IMR-90 (cell line): ENCODE results near the gene PYROXD2. TPM values are rescaled to one million over a fixed set of nuclear protein-coding genes. Genes with fewer than 3 reads are reported as not detected.

Experiments used
- ATAC-seq: fragments of 200-7000 bp; cut with Tn5 transposase; 2 replicates; pipeline ENCODE4 v1.9.1; 2020; ENCODE audit warnings: low read depth, mild to moderate bottlenecking, moderate library complexity
- BruUV-seq: library from RNA; stranded (reverse); fragments of 400-500 nt; replicated peaks from 2 replicates; lab custom pipeline; 2021; lab: Mats Ljungman, UMichigan
- CTCF ChIA-PET: fragments of 300-600 bp; formaldehyde crosslinking; extraction: SDS; loops from one replicate; lab custom pipeline; 2021; ENCODE audit warnings: antibody characterized with exemption; lab: Yijun Ruan, JAX
- POLR2A ChIA-PET: fragments of 300-600 bp; sonication (Branson Sonifier 250); formaldehyde crosslinking; loops from one replicate; lab custom pipeline; 2022; ENCODE audit warnings: antibody characterized with exemption; ENCODE audit not compliant: unreplicated experiment; lab: Charles Lee
- DNase-seq: peaks from one replicate; pipeline ENCODE4 v3.0.0; 2013
- H2AFZ ChIP-seq: replicated peaks from 2 replicates; pipeline ENCODE3; 2013; ENCODE audit warnings: low read length, mild to moderate bottlenecking; ENCODE audit not compliant: poor library complexity
- H2AK5ac ChIP-seq: 2 replicates; pipeline ENCODE4 v1.6.1; 2013; ENCODE audit warnings: low read depth, low read length, inconsistent platforms
- H2AK9ac ChIP-seq: replicated peaks from 2 replicates; pipeline ENCODE3; 2013; ENCODE audit warnings: mild to moderate bottlenecking, low read depth, low read length, moderate library complexity; ENCODE audit not compliant: poor library complexity
- H2BK120ac ChIP-seq: 2 replicates; pipeline ENCODE4 v1.6.1; 2013; ENCODE audit warnings: low read depth, low read length, inconsistent platforms
- H2BK15ac ChIP-seq: 3 replicates; pipeline ENCODE4 v1.6.1; 2013; ENCODE audit warnings: low read depth, low read length, inconsistent platforms
- H2BK20ac ChIP-seq: 2 replicates; pipeline ENCODE4 v1.6.1; 2013; ENCODE audit warnings: low read depth, mild to moderate bottlenecking, inconsistent platforms, low read length, moderate library complexity
- H2BK5ac ChIP-seq: 2 replicates; pipeline ENCODE4 v1.6.1; 2013; ENCODE audit warnings: mild to moderate bottlenecking, low read depth, low read length, inconsistent platforms; ENCODE audit not compliant: poor library complexity, severe bottlenecking
- H3K14ac ChIP-seq: replicated peaks from 2 replicates; pipeline ENCODE4 v1.6.1; 2013; ENCODE audit warnings: low read depth, low read length, inconsistent platforms
- H3K18ac ChIP-seq: 2 replicates; pipeline ENCODE4 v1.6.1; 2013; ENCODE audit warnings: low read depth, low read length, control low read depth
- H3K23ac ChIP-seq: 2 replicates; pipeline ENCODE4 v1.6.1; 2013; ENCODE audit warnings: low read depth, low read length, inconsistent platforms
- H3K27ac ChIP-seq: 2 replicates; pipeline ENCODE4 v1.5.1; 2013; ENCODE audit warnings: mild to moderate bottlenecking, control low read depth, low read length; ENCODE audit not compliant: insufficient read depth
- H3K27me3 ChIP-seq: 2 replicates; pipeline ENCODE4 v1.6.1; 2013; ENCODE audit warnings: low read length; ENCODE audit not compliant: control insufficient read depth, insufficient read depth
- H3K36me3 ChIP-seq: 2 replicates; pipeline ENCODE4 v1.6.1; 2013; ENCODE audit warnings: low read length, mixed read lengths; ENCODE audit not compliant: control insufficient read depth, insufficient read depth
- H3K4ac ChIP-seq: 2 replicates; pipeline ENCODE4 v1.6.1; 2013; ENCODE audit warnings: low read depth, low read length, inconsistent platforms
- H3K4me1 ChIP-seq: 2 replicates; pipeline ENCODE4 v1.6.1; 2013; ENCODE audit warnings: low read length, mixed read lengths; ENCODE audit not compliant: control insufficient read depth, insufficient read depth
- H3K4me2 ChIP-seq: 2 replicates; pipeline ENCODE4 v1.6.1; 2013; ENCODE audit warnings: low read depth, mild to moderate bottlenecking, control low read depth, low read length, moderate library complexity
- H3K4me3 ChIP-seq: 2 replicates; pipeline ENCODE4 v1.5.1; 2013; ENCODE audit warnings: low read depth, mild to moderate bottlenecking, control low read depth, low read length, moderate library complexity; ENCODE audit not compliant: insufficient read depth
- H3K56ac ChIP-seq: 2 replicates; pipeline ENCODE4 v1.6.1; 2013; ENCODE audit warnings: low read length, inconsistent platforms; ENCODE audit not compliant: insufficient read depth; ENCODE audit errors: extremely low read depth
- H3K79me1 ChIP-seq, 2 experiments: 2 replicates each; pipeline ENCODE4 v1.6.1; 2013; ENCODE audit warnings: low read length in 2 of 2, inconsistent platforms in 1 of 2, low read depth in 1 of 2
- H3K9ac ChIP-seq: 2 replicates; pipeline ENCODE4 v1.6.1; 2013; ENCODE audit warnings: low read depth, low read length, control low read depth
- H3K9me1 ChIP-seq: 2 replicates; pipeline ENCODE4 v1.6.1; 2013; ENCODE audit warnings: low read length, inconsistent platforms; ENCODE audit not compliant: insufficient read depth
- H3K9me3 ChIP-seq: 2 replicates; pipeline ENCODE4 v1.6.1; 2013; ENCODE audit warnings: low read length; ENCODE audit not compliant: control insufficient read depth, insufficient read depth
- H4K20me1 ChIP-seq: 2 replicates; pipeline ENCODE4 v1.6.1; 2013; ENCODE audit warnings: low read length, inconsistent platforms; ENCODE audit not compliant: insufficient read depth
- H4K5ac ChIP-seq: 2 replicates; pipeline ENCODE4 v1.6.1; 2013; ENCODE audit warnings: mild to moderate bottlenecking, low read depth, low read length, control low read depth
- H4K8ac ChIP-seq, 2 experiments: 2 replicates each; pipeline ENCODE4 v1.6.1; 2013; ENCODE audit warnings: low read depth in 2 of 2, low read length in 2 of 2, control low read depth in 1 of 2, inconsistent platforms in 1 of 2
- H4K91ac ChIP-seq: 2 replicates; pipeline ENCODE4 v1.6.1; 2013; ENCODE audit warnings: low read depth, low read length, inconsistent platforms; ENCODE audit not compliant: insufficient read depth
- BHLHE40 ChIP-seq: fragments of 150-350 bp; IDR thresholded peaks from 2 replicates; pipeline ENCODE4 v1.6.1; 2016; ENCODE audit warnings: mild to moderate bottlenecking, low read depth, low read length
- CEBPB ChIP-seq: IDR thresholded peaks from 2 replicates; pipeline ENCODE4 v1.6.1; 2012; ENCODE audit warnings: low read depth, low read length, improper control_type of control experiment
- CHD1 ChIP-seq: IDR thresholded peaks from 2 replicates; pipeline ENCODE4 v1.6.1; 2012; ENCODE audit warnings: low read depth, low read length, improper control_type of control experiment
- CTCF ChIP-seq: conservative IDR thresholded peaks from 2 replicates; pipeline ENCODE4 v1.5.1; 2012; ENCODE audit warnings: mild to moderate bottlenecking, low read depth, low read length, improper control_type of control experiment
- ELK1 ChIP-seq: fragments of 150-350 bp; IDR thresholded peaks from 2 replicates; pipeline ENCODE4 v1.6.1; 2016; ENCODE audit warnings: low read depth, mild to moderate bottlenecking, low read length, moderate library complexity, borderline replicate concordance
- FOS ChIP-seq: fragments of 150-350 bp; IDR thresholded peaks from 2 replicates; pipeline ENCODE4 v1.6.1; 2016; ENCODE audit warnings: low read depth, low read length
- MAFK ChIP-seq: IDR thresholded peaks from 2 replicates; pipeline ENCODE4 v1.6.1; 2012; ENCODE audit warnings: low read depth, low read length, improper control_type of control experiment
- MAZ ChIP-seq: IDR thresholded peaks from 2 replicates; pipeline ENCODE4 v1.6.1; 2012; ENCODE audit warnings: low read depth, mild to moderate bottlenecking, low read length, improper control_type of control experiment, moderate library complexity, borderline replicate concordance
- MXI1 ChIP-seq: IDR thresholded peaks from 2 replicates; pipeline ENCODE4 v1.6.1; 2012; ENCODE audit warnings: low read depth, mild to moderate bottlenecking, low read length, moderate library complexity, borderline replicate concordance
- NFE2L2 ChIP-seq: fragments of 150-350 bp; IDR thresholded peaks from 2 replicates; pipeline ENCODE4 v1.6.1; 2016; ENCODE audit warnings: low read depth, mild to moderate bottlenecking, low read length
- POLR2A ChIP-seq: IDR thresholded peaks from 2 replicates; pipeline ENCODE4 v1.6.1; 2012; ENCODE audit warnings: mild to moderate bottlenecking, low read depth, low read length
- RAD21 ChIP-seq: IDR thresholded peaks from 2 replicates; pipeline ENCODE4 v1.6.1; 2012; ENCODE audit warnings: low read length, improper control_type of control experiment
- RCOR1 ChIP-seq: IDR thresholded peaks from 2 replicates; pipeline ENCODE4 v1.6.1; 2012; ENCODE audit warnings: mild to moderate bottlenecking, low read length, improper control_type of control experiment; ENCODE audit not compliant: insufficient replicate concordance
- RFX5 ChIP-seq: IDR thresholded peaks from 2 replicates; pipeline ENCODE4 v1.8.0; 2012; ENCODE audit warnings: low read depth, mild to moderate bottlenecking, low read length, moderate library complexity
- SMC3 ChIP-seq: fragments of 150-350 bp; IDR thresholded peaks from 2 replicates; pipeline ENCODE4 v1.6.1; 2016; ENCODE audit warnings: low read depth, mild to moderate bottlenecking, antibody characterized with exemption, low read length, moderate library complexity
- USF2 ChIP-seq: fragments of 150-350 bp; IDR thresholded peaks from 2 replicates; pipeline ENCODE4 v1.6.1; 2017; ENCODE audit warnings: mild to moderate bottlenecking, antibody characterized with exemption, low read length, low read depth
- WGBS, 2 experiments: methylation state at CpG; one replicate each; pipeline versions ENCODE4 v1.1.5 to v1.1.7; 2013; ENCODE audit warnings: missing lambda C conversion rate in 2 of 2; ENCODE audit not compliant: insufficient read length in 1 of 2; ENCODE audit errors: extremely low coverage in 2 of 2; 5-methylcytosine and 5-hydroxymethylcytosine counted together
- dilution Hi-C: fragments of 300-500 bp; cut with HindIII; formaldehyde crosslinking; loops from one replicate; pipeline ENCODE4 v1.14.3; 2018; ENCODE audit warnings: low sequenced_read_pairs; ENCODE audit not compliant: unreplicated experiment
- in situ Hi-C: fragments of 300-500 bp; cut with MboI; formaldehyde crosslinking; loops from 3 replicates; pipeline ENCODE4 v1.14.3; 2019; ENCODE audit warnings: low sequenced_read_pairs, inconsistent platforms, mixed read lengths
- intact Hi-C: fragments of 100-400 bp; cut with micrococcal nuclease; formaldehyde crosslinking; loops from 2 replicates; pipeline ENCODE4 v1.10.0; 2022
- polyA plus RNA-seq, 3 experiments: library from polyadenylated mRNA; depleted of rRNA; stranded (reverse); fragments of >200 nt; gene quantifications; 2 replicates each; pipeline ENCODE4 v1.2.3, GENCODE V29; 2012; ENCODE audit warnings: low replicate concordance in 1 of 3
- total RNA-seq: library from RNA; depleted of rRNA; stranded (reverse); fragments of >200 nt; gene quantifications from 2 replicates; pipeline ENCODE4 v1.2.3, GENCODE V29; 2012

Gene PYROXD2
- total and polyA plus RNA-seq, 2 of the 4 experiments (the other 2 are of a cell fraction), result 6.5 to 16.3 TPM

GRCh38 chr10:98438715-98439114 lies 23.7 kb upstream of the PYROXD2 start:
- H3K4me1 ChIP-seq, result peaks cover 9% of the 10 kb centered on the region; the same call in 1 of the 2 replicates
- 94% methylated on average over 4 of the region's 4 CpGs; no CpG with 5 or more reads in 1 of the 2 experiments for WGBS, 2 experiments
- no peak overlapping the region for H4K91ac ChIP-seq
- H3K36me3 ChIP-seq, result peaks cover 42% of the 10 kb centered on the region
- no peak overlapping the region for H3K4me3 ChIP-seq
- H3K56ac ChIP-seq, result no peak overlapping the region
- no peak overlapping the region for H3K27ac ChIP-seq
- H2BK20ac ChIP-seq, result no peak overlapping the region
- H2AK9ac ChIP-seq, result no peak overlapping the region
- no peak overlapping the region for H2BK15ac ChIP-seq
- H4K5ac ChIP-seq, result no peak overlapping the region
- no peak overlapping the region for H3K4me2 ChIP-seq
- no TSS peak for BruUV-seq
- no peak overlapping the region for H3K18ac ChIP-seq
- peaks cover 21% of the 10 kb centered on the region for H3K9me1 ChIP-seq
- no peak overlapping the region for H3K4ac ChIP-seq
- POLR2A ChIA-PET, result interaction anchor here (0.6 kb wide), 1 partner anchor 13 kb away, joined by 3 read pairs; no protein-coding TSS in a partner anchor
- no peaks in the 10 kb centered on the region for H3K27me3 ChIP-seq
- no peak overlapping the region for H3K23ac ChIP-seq
- no peak for TF ChIP-seq FOS
- TF ChIP-seq NFE2L2, result no peak
- TF ChIP-seq MXI1, result no peak
- no peak for TF ChIP-seq RFX5
- no peak for TF ChIP-seq RAD21
- TF ChIP-seq BHLHE40, result no peak
- no peak for TF ChIP-seq ELK1
- TF ChIP-seq MAZ, result no peak
- TF ChIP-seq CEBPB, result no peak
- TF ChIP-seq USF2, result no peak
- no peak for TF ChIP-seq CTCF
- TF ChIP-seq SMC3, result no peak
- TF ChIP-seq RCOR1, result no peak
- no peak for TF ChIP-seq MAFK
- TF ChIP-seq POLR2A, result no peak
- TF ChIP-seq CHD1, result no peak
- H3K9me3 ChIP-seq, result no peaks in the 10 kb centered on the region
- H2AK5ac ChIP-seq, result no peak overlapping the region
- H3K14ac ChIP-seq, result no peak overlapping the region
- H2BK120ac ChIP-seq, result no peak overlapping the region
- H3K79me1 ChIP-seq, result peaks cover 3 to 11% of the 10 kb centered on the region in 2 experiments; a peak in 2 of 4 replicates
- in situ Hi-C loops (no loop called here), intact Hi-C loops (no loop called here), dilution Hi-C loops (no loop called here)
- H2BK5ac ChIP-seq, result no peak overlapping the region
- CTCF ChIA-PET, result no interaction called here
- DNase-seq (no peak), ATAC-seq (no peak)
- H4K20me1 ChIP-seq, result no peaks in the 10 kb centered on the region
- no peak overlapping the region for H3K9ac ChIP-seq
- no peak overlapping the region for H2AFZ ChIP-seq
- no peak overlapping the region for H4K8ac ChIP-seq
